ENCODE measurements around the gene HSD3B1.
"Not testable (repeated sequence)": the region's sequence is repeated elsewhere in the genome, so short reads cannot be mapped to it uniquely, and the experiment has no call there.

Gene HSD3B1

DNA sequence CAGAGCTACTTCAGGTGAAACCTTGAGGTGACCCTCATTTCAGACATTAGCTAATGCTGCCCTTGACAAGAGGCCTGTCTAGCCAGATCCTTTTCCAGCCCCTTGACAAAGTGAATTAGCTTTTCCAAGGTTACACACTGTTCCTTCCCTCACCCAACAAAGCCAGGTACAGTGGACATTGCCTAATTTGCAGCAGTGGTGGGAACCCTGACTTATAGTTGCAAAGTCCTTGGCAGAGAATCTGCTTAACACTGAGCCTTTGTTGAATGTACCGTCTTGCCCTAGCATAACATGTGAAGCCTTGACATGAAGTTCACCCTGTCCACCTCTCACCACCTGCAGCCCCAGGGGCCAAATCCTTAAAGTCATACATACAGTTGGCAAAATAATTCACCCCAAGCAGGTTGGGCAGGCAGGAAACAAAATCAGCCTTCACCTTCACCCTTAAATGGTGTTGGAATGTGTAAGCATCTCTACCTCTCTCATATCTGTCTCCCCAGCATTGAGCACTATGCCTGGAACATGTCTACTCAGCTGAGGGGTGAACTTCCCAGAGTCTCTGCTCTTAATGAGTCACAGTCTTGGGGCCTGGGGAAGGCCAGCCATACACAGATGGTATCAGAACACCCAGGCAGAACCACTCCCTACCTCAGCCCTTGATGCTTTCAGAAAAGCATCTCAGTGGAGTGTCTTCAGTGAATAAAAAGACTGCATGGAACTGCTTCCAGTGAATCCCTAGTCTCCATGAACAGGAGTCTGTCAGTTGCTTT lies 46.5 kb downstream of the HSD3B1 start:
- DNase-seq (ENCODE audit: low spot score) = not testable (repeated sequence)

DNA sequence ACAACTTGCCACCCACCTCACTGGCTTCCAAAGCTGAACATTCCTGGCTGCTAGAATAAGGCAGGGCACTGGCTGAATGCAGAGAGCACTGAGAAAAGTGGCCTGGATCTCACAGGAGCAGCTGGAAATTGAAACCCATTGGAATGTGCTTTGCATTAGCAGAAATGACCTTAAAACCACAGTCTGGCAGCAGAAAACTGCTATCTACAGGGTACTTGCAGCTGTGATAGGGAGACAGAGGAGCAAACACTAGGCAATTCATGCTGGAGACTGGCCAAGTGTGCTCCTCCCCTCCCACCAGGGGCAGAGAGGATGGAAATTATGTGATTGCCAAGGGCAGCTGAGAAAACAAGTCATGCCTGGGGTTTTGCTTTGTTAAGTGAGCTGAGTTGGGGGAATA lies 47.2 kb downstream of the HSD3B1 start:
- DNase-seq (ENCODE audit: low spot score) = no peak

DNA sequence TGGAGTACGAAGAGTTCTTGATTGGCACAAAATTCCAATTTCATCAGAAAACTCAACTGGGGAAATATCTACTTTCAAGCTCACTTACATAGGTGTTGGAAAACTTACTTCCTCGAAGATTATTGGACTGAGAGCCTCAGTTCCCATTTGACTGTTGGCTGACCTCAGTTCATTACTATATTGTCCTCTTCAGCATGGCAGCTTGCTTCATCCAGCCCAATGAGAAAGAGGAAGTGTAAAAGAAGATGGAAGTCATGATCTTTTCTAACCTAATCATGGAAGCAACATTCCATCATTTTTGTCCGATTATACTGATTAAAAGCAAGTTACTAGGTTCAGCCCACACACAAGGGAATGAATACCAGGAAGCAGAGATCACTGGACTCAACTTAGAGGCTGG lies 49.4 kb downstream of the HSD3B1 start:
- no peak for DNase-seq (ENCODE audit: low spot score)

DNA sequence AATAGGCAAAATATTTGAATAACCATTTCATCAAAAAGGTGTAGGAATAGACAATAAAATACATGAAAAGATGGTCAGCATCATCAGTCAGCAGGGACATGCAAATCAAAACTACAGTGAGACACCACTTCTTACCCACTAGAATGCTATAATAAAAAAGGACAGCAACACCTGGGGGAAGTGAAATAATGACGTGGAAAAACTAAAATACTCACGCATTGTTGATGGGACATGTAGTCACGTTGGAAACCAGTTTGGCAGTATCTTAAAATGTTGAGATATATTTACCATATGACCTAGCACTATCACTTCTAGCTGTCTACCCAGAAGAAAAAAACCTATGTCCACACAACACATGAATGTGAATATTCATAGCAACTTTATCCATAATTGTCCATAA lies 53.4 kb downstream of the HSD3B1 start:
- not testable (repeated sequence) for DNase-seq (ENCODE audit: low spot score)

DNA sequence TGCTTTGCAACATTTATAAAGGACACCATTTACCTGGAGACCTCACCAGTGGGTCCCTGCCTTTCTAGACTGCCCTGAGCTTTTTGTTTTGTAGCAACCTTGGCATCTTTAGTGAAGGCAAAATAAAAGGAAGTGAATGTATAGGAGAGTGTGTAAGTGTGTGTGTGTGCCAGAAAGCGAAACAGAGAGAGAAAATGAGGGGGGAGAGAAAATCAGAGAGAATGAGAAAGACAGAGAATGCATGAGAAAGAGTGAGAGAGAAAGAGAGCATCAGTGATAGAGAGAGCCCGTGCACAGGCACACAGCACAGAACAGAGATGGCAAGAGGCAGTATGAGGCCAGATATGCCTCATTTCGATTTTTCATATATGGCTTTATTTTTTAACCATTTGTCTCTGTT lies 57.5 kb downstream of the HSD3B1 start:
- no peak for DNase-seq (ENCODE audit: low spot score)
